Esophagus muscularis mucosa (tissue), 4 donors: ENCODE results near the gene KIF5C. TPM values are rescaled to one million over a fixed set of nuclear protein-coding genes. Genes with fewer than 3 reads are reported as not detected.

ENCODE experiments used
- DNase-seq: peaks from one replicate; pipeline ENCODE4 v3.0.0-alpha.2; 2017; ENCODE audit errors: extremely low spot score
- H3K27ac ChIP-seq, 4 donors: fragments of 200-600 bp; sonication (generic); replicated peaks in 1 of 4; 1 replicate in 3 of 4; 2 replicates in 1 of 4; pipeline ENCODE4 v1.5.1; 2016 to 2019; ENCODE audit warnings: mild to moderate bottlenecking in 1 of 4
- H3K27me3 ChIP-seq, 4 donors: fragments of 200-600 bp; sonication (generic); one replicate each; pipeline versions ENCODE4 v1.5.1 to v1.6.0; 2016 to 2019
- H3K36me3 ChIP-seq, 4 donors: fragments of 200-600 bp; sonication (generic); one replicate each; pipeline ENCODE4 v1.5.1; 2016 to 2019
- H3K4me1 ChIP-seq, 4 donors: fragments of 200-600 bp; sonication (generic); one replicate each; pipeline ENCODE4 v1.5.1; 2016 to 2019
- H3K4me3 ChIP-seq, 4 donors: fragments of 200-600 bp; sonication (generic); 1 replicate in 2 of 4; 2 replicates in 2 of 4; pipeline ENCODE4 v1.5.1; 2016 to 2019; ENCODE audit warnings: mild to moderate bottlenecking in 4 of 4, moderate library complexity in 1 of 4
- H3K9me3 ChIP-seq, 4 donors: fragments of 200-600 bp; sonication (generic); 1 replicate in 3 of 4; 2 replicates in 1 of 4; pipeline ENCODE4 v1.5.1; 2016 to 2019
- EP300 ChIP-seq: sonication (generic); formaldehyde crosslinking; IDR thresholded peaks from one replicate; pipeline ENCODE4 v1.6.1; 2017; ENCODE audit warnings: antibody characterized with exemption
- POLR2A ChIP-seq: fragments of 450-650 bp; IDR thresholded peaks from one replicate; pipeline ENCODE4 v1.6.1; 2017; ENCODE audit warnings: antibody characterized with exemption, moderate library complexity, mild to moderate bottlenecking, low read depth
- POLR2AphosphoS5 ChIP-seq, 2 donors: sonication (generic); formaldehyde crosslinking; IDR thresholded peaks; one replicate each; pipeline ENCODE4 v1.6.1; 2017; ENCODE audit warnings: antibody characterized with exemption in 2 of 2
- WGBS: methylation state at CpG from one replicate; pipeline ENCODE4 v1.1.5; 2018; 5-methylcytosine and 5-hydroxymethylcytosine counted together
- intact Hi-C: fragments of 100-400 bp; cut with DNase I; formaldehyde crosslinking; loops from one replicate; pipeline ENCODE4 v1.15.1; 2023
- total RNA-seq, 4 donors: library from RNA; depleted of rRNA; stranded (reverse); fragments of >200 nt; gene quantifications; one replicate each; pipeline versions ENCODE4 v1.1.0 to v1.2.1, GENCODE V29; 2016
- TF ChIP-seq, protein P1 (sequence below), 3 experiments: fragments of 200-600 bp in 2 of 3; fragments of 450-650 bp in 1 of 3; sonication (generic) in 2 of 3; IDR thresholded peaks; one replicate each; pipeline ENCODE4 v1.5.1; 2017 to 2019; ENCODE audit warnings: antibody characterized with exemption in 3 of 3, mild to moderate bottlenecking in 2 of 3, moderate library complexity in 1 of 3

Gene KIF5C
- total RNA-seq, 4 donors from 2014 or later, result 2.9 to 4.6 (median 3.2) TPM

DNA sequence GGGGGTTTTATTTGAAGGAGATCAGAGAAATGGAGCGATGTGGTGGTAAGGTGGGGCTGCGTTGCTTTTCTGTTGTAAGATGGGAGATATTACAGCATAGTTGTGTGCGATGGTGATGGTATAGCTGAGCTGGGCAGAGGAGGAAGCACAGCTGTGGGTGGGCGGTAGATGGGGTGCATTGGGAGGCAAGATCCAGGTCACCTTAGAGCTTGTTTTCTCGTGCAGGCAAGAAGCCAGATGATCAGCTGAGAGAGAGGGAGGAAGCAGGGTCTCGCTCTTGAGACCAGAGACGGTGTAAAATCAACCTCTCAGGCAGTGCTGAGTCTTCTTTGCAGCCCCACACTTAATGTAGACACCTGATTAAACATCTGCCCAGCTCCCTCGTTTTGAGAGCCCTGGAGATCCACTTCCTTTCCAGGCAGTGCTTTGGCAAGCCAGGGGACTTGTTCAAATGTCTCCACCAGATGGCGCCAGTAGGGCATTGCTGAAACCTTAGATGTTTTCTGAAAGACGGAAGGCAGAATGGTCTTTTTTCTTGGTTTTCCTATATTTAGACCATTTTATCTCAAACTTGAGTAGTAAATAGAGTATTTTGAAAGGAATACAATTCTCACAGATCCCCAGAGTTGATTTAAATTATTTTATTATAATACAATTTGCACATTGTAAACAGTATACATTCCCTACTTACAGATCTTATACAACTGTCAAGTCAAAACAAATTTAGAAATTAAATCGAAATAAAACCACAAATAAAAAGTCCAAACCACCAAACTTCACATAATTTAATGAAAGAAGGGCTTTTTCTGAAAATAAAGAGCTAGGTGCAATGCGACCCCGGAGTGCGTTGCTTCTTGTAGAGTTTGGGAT, 142.3 kb downstream of the KIF5C start:
- H3K4me1 ChIP-seq, result peaks cover 0 to 7% (median 6%) of the 10 kb centered on the region in 4 donors
- H3K27me3 ChIP-seq, result no peaks in the 10 kb centered on the region
- H3K27ac ChIP-seq, result no peak overlapping the region
- no peak for DNase-seq
- H3K9me3 ChIP-seq, result no peaks in the 10 kb centered on the region
- H3K4me3 ChIP-seq, result no peak overlapping the region
- H3K36me3 ChIP-seq, result no peaks in the 10 kb centered on the region
- intact Hi-C loops, result loop anchor here (1.0 to 10.0 kb wide), 2 partner anchors 297 to 544 kb away; no protein-coding TSS in a partner anchor
- WGBS, result 49% methylated on average over 14 of the region's 14 CpGs
- TF ChIP-seq POLR2A, result no peak
- TF ChIP-seq POLR2AphosphoS5 (IDR thresholded peaks at IDR 0.05), result no peak
- no peak for TF ChIP-seq EP300
- TF ChIP-seq, protein P1, sequence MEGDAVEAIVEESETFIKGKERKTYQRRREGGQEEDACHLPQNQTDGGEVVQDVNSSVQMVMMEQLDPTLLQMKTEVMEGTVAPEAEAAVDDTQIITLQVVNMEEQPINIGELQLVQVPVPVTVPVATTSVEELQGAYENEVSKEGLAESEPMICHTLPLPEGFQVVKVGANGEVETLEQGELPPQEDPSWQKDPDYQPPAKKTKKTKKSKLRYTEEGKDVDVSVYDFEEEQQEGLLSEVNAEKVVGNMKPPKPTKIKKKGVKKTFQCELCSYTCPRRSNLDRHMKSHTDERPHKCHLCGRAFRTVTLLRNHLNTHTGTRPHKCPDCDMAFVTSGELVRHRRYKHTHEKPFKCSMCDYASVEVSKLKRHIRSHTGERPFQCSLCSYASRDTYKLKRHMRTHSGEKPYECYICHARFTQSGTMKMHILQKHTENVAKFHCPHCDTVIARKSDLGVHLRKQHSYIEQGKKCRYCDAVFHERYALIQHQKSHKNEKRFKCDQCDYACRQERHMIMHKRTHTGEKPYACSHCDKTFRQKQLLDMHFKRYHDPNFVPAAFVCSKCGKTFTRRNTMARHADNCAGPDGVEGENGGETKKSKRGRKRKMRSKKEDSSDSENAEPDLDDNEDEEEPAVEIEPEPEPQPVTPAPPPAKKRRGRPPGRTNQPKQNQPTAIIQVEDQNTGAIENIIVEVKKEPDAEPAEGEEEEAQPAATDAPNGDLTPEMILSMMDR (IDR thresholded peaks at IDR 0.05), result peak; percentile 73 to 88 (median 84)

DNA sequence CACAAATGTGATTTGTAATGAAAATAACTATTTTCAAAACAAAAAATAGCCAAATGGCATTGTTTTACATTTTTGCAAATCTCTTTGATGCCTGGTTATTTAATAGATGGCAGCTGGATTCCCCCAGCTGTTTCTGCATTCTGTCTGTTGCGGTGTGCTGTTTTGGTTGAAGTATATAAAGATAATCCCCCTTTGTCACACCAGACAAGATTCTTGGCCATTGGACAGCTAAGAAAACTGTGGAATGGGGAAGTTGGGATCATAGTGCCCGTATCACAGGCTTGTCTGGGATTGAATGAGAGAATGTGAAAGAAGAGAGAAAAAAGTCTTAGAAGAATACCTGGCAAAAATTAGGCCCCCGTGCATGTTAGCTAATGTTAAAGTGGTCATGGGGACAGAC, 144.0 kb downstream of the KIF5C start:
- H3K9me3 ChIP-seq, result no peaks in the 10 kb centered on the region
- WGBS, result 80% methylated on average over 3 of the region's 3 CpGs
- no peak overlapping the region for H3K4me3 ChIP-seq
- intact Hi-C loops, result loop anchor here (10.0 kb wide), 1 partner anchor 296 kb away; no protein-coding TSS in a partner anchor
- H3K27me3 ChIP-seq, result no peaks in the 10 kb centered on the region
- no peak overlapping the region for H3K27ac ChIP-seq
- H3K4me1 ChIP-seq, result peaks cover 0 to 7% (median 6%) of the 10 kb centered on the region in 4 donors
- DNase-seq, result no peak
- no peak for TF ChIP-seq POLR2A
- TF ChIP-seq, protein P1 (IDR thresholded peaks at IDR 0.05), result no peak
- TF ChIP-seq EP300, result no peak
- TF ChIP-seq POLR2AphosphoS5 (IDR thresholded peaks at IDR 0.05), result no peak
- no peaks in the 10 kb centered on the region for H3K36me3 ChIP-seq

- WGBS, result 48% methylated on average over 2 of the region's 2 CpGs
- Histone ChIP-seq H3K4me3 (no peak overlapping the region), H3K27ac (no peak overlapping the region), H3K4me1 (peaks cover 0 to 7% (median 6%) of the 10 kb centered on the region in 4 donors), H3K9me3 (no peaks in the 10 kb centered on the region), H3K27me3 (no peaks in the 10 kb centered on the region), H3K36me3 (no peaks in the 10 kb centered on the region)
- no peak for TF ChIP-seq POLR2AphosphoS5 (IDR thresholded peaks at IDR 0.05)
- TF ChIP-seq POLR2A, result no peak
- no peak for TF ChIP-seq EP300
- TF ChIP-seq, protein P1 (IDR thresholded peaks at IDR 0.05), result no peak
- no peak for DNase-seq
- intact Hi-C loops, result loop anchor here (10.0 kb wide), 1 partner anchor 295 kb away; no protein-coding TSS in a partner anchor
Measured at GRCh38 chr2:149019768-149020167, 144.7 kb downstream of the KIF5C start.

DNA sequence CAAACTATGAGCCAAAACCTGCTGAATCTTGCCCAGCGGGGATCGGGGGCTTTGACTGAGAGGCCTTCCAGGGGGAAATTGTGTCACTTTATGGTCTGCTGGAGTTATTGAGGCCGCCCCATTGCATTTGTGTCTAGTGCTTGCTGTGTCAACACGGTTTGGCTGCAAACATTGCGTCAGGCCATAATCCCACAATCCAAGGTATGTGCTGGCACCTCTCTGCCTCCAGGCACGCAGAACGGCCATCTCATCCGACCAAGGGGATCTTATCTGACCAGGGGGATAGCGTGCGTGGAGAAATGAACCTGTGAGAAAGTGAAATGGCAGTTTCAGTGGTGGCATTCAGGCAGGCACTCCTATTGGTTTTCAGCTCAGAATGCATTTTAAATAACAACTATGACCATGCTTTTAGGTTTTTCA, 145.4 kb downstream of the KIF5C start:
- TF ChIP-seq POLR2AphosphoS5 (IDR thresholded peaks at IDR 0.05) (no peak), EP300 (no peak), POLR2A (no peak)
- TF ChIP-seq, protein P1 (IDR thresholded peaks at IDR 0.05), result no peak
- intact Hi-C loops, result no loop called here

More for the DNA sequence above, 145.4 kb downstream of the KIF5C start:
- Histone ChIP-seq H3K36me3 (no peaks in the 10 kb centered on the region), H3K27me3 (no peaks in the 10 kb centered on the region), H3K9me3 (no peaks in the 10 kb centered on the region), H3K27ac (no peak overlapping the region), H3K4me3 (no peak overlapping the region), H3K4me1 (peaks cover 0 to 7% (median 6%) of the 10 kb centered on the region in 4 donors)
- WGBS, result 96% methylated on average over 10 of the region's 10 CpGs
- DNase-seq, result no peak
